OCI-LY1 (cell line): ENCODE results near the gene ATP8B3.

Source experiments
- CTCF ChIP-seq: fragments of 200-600 bp; sonication (generic), shearing (Covaris generic); IDR thresholded peaks from 2 replicates; pipeline ENCODE4 v1.5.1; 2017; ENCODE audit warnings: mild to moderate bottlenecking, antibody characterized with exemption, low read length, moderate library complexity, mixed read lengths
- EZH2 ChIP-seq: fragments of 200-600 bp; sonication (generic), shearing (Covaris generic); IDR thresholded peaks from 2 replicates; pipeline ENCODE4 v1.8.0; 2017; ENCODE audit warnings: borderline replicate concordance, mixed run types, mild to moderate bottlenecking, antibody characterized with exemption, low read length, moderate library complexity, mixed read lengths

DNA sequence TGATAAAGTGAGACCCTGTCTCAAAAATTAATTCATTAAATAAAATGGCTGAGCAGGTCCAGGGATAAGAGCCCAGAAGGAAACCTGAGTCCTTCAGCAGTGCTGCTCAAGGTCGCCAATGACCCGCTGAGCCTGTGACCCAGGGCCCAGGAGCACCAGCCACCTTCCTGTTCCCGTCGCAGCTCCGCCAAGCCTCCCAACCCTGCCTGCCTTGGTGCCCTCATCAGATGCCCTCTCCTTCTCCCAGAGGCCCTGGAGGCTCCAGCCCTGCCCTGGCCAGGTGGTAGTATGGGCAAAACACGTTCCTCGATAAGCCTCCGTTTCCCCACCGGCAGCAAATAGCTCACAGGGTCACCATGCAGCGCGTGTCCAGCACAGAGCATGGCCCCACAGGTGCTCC lies 33.6 kb upstream of the ATP8B3 start:
- no peak for TF ChIP-seq CTCF
- TF ChIP-seq EZH2: no peak
